ENCODE data around the gene APC. TPM values are rescaled to one million over a fixed set of nuclear protein-coding genes. Genes with fewer than 3 reads are reported as not detected.

Gene APC
- total and polyA plus RNA-seq, 10 of the 15 experiments (the other 5 are each of a cell fraction or from before 2014, with no cell fraction given): 3.2 to 23.3 (median 13.8) TPM

- H3K79me2 ChIP-seq (ENCODE audit: control insufficient read depth, insufficient read depth, low read length): no peaks in the 10 kb centered on the region
- RAD21 ChIA-PET (ENCODE audit: unreplicated experiment): interaction anchor here (1.4 kb wide), 1 partner anchor 235 kb away, joined by 3 read pairs; no protein-coding TSS in a partner anchor
- H3K27me3 ChIP-seq (replicated peaks in 1 of 2; ENCODE audit: control insufficient read depth in 2 of 2, insufficient read depth in 2 of 2, low read length in 1 of 2): no peaks in the 10 kb centered on the region
- TF ChIP-seq SMARCA5 (IDR thresholded peaks at IDR 0.05) (no peak), ATF7 (IDR thresholded peaks at IDR 0.05; ENCODE audit: low read depth) (peak; percentile 47; the same call in 1 of the 2 replicates), GATAD2B (conservative IDR thresholded peaks at IDR 0.05; ENCODE audit: low read depth) (no peak)
- no peak overlapping the region for H3K4me3 ChIP-seq
- H3K27ac ChIP-seq (ENCODE audit: control insufficient read depth, insufficient read depth): no peak overlapping the region
- H3K9me3 ChIP-seq (replicated peaks; ENCODE audit: control insufficient read depth, insufficient read depth, low read length): no peaks in the 10 kb centered on the region
- BruUV-seq (replicated peaks): no TSS peak
- FAIRE-seq: no peak
- in situ Hi-C loops (cut with MboI) (no loop called here), intact Hi-C loops (cut with micrococcal nuclease; ENCODE audit: unreplicated experiment) (no loop called here)
- POLR2A ChIA-PET: no interaction called here
- H3K36me3 ChIP-seq (ENCODE audit: control insufficient read depth in 2 of 2, insufficient read depth in 2 of 2, low read length in 1 of 2): no peaks in the 10 kb centered on the region; a peak in 1 of 4 replicates
- H3K4me2 ChIP-seq (ENCODE audit: control insufficient read depth, insufficient read depth): no peak overlapping the region
- H3K9ac ChIP-seq (ENCODE audit: control insufficient read depth, insufficient read depth, low read length): no peak overlapping the region
- H4K20me1 ChIP-seq (ENCODE audit: control insufficient read depth, insufficient read depth): no peaks in the 10 kb centered on the region
- no peak for DNase-seq (ENCODE audit: low read depth, low spot score)
- WGBS (ENCODE audit: insufficient coverage, insufficient replicate concordance, low lambda C conversion rate, missing lambda C conversion rate): 92% methylated on average over 1 of the region's 1 CpG
- no peak for ATAC-seq
- CTCF ChIA-PET: interaction anchor here (0.7 to 1.4 kb wide), 3 partner anchors 43 to 233 kb away, joined by 3 read pairs; no protein-coding TSS in a partner anchor
- H2AFZ ChIP-seq (ENCODE audit: control insufficient read depth, low read depth, low read length): no peak overlapping the region
- SMC1A ChIA-PET (ENCODE audit: uncharacterized antibody, unreplicated experiment): interaction anchor here (0.9 to 2.0 kb wide), 5 partner anchors 15 to 251 kb away, joined by 3 to 6 read pairs (median 3); no protein-coding TSS in a partner anchor
- no peaks in the 10 kb centered on the region for H3K4me1 ChIP-seq (ENCODE audit: control insufficient read depth, insufficient read depth, low read length)
These were observed 25.5 kb downstream of the APC start for GRCh38 chr5:112763165-112763564.

- BruUV-seq (replicated peaks): no TSS peak
- Histone ChIP-seq H4K20me1 (ENCODE audit: control insufficient read depth, insufficient read depth) (no peaks in the 10 kb centered on the region), H3K36me3 (ENCODE audit: control insufficient read depth in 2 of 2, insufficient read depth in 2 of 2, low read length in 1 of 2) (peaks cover 0 to 5% of the 10 kb centered on the region in 2 experiments; a peak in 2 of 4 replicates), H3K79me2 (ENCODE audit: control insufficient read depth, insufficient read depth, low read length) (no peaks in the 10 kb centered on the region), H3K27me3 (replicated peaks in 1 of 2; ENCODE audit: control insufficient read depth in 2 of 2, insufficient read depth in 2 of 2, low read length in 1 of 2) (no peaks in the 10 kb centered on the region), H3K4me2 (ENCODE audit: control insufficient read depth, insufficient read depth) (no peak overlapping the region), H3K4me1 (ENCODE audit: control insufficient read depth, insufficient read depth, low read length) (no peaks in the 10 kb centered on the region), H3K4me3 (no peak overlapping the region), H2AFZ (ENCODE audit: control insufficient read depth, low read depth, low read length) (no peak overlapping the region), H3K27ac (ENCODE audit: control insufficient read depth, insufficient read depth) (no peak overlapping the region), H3K9ac (ENCODE audit: control insufficient read depth, insufficient read depth, low read length) (no peak overlapping the region), H3K9me3 (replicated peaks; ENCODE audit: control insufficient read depth, insufficient read depth, low read length) (no peaks in the 10 kb centered on the region)
- CTCF ChIA-PET: interaction anchor here (1.9 kb wide), 1 partner anchor 13 kb away, joined by 8 read pairs; no protein-coding TSS in a partner anchor
- TF ChIP-seq ATF3 (IDR thresholded peaks at IDR 0.05; ENCODE audit: borderline replicate concordance, extremely low read depth, low read depth, low read length): no peak
- no peak for TF ChIP-seq HSF1 (IDR thresholded peaks at IDR 0.05; ENCODE audit: low read depth, low read length)
- TF ChIP-seq TCF12 (IDR thresholded peaks at IDR 0.05; ENCODE audit: low read depth, low read length): no peak
- TF ChIP-seq ZNF274 (IDR thresholded peaks at IDR 0.05; ENCODE audit: insufficient read depth, insufficient read length): no peak
- TF ChIP-seq NBN (IDR thresholded peaks at IDR 0.05): no peak
- no peak for TF ChIP-seq MEF2B (IDR thresholded peaks at IDR 0.05; ENCODE audit: partially characterized antibody, poor library complexity, severe bottlenecking)
- no peak for TF ChIP-seq CTCF (IDR thresholded peaks at IDR 0.05 in 2 of 3, conservative IDR thresholded peaks at IDR 0.05 in 1 of 3; ENCODE audit: control insufficient read depth in 2 of 3, extremely low read depth in 1 of 3, insufficient read depth in 1 of 3, low read depth in 3 of 3, low read length in 3 of 3)
- TF ChIP-seq CREB1 (IDR thresholded peaks at IDR 0.05; ENCODE audit: low read depth): no peak
- no peak for TF ChIP-seq IRF4 (IDR thresholded peaks at IDR 0.05; ENCODE audit: low read depth, low read length)
- no peak for TF ChIP-seq MEF2A (IDR thresholded peaks at IDR 0.05; ENCODE audit: insufficient read depth, low read depth, low read length)
- ATAC-seq (no peak), DNase-seq (ENCODE audit: low read depth, low spot score) (no peak), FAIRE-seq (no peak)
- SMC1A ChIA-PET (ENCODE audit: uncharacterized antibody, unreplicated experiment): interaction anchor here (0.6 to 4.8 kb wide), 6 partner anchors 9 to 1676 kb away, joined by 3 to 16 read pairs (median 4); no protein-coding TSS in a partner anchor
- in situ Hi-C loops (cut with MboI) (no loop called here), intact Hi-C loops (cut with micrococcal nuclease; ENCODE audit: unreplicated experiment) (no loop called here)
- RAD21 ChIA-PET (ENCODE audit: unreplicated experiment): interaction anchor here (1.1 kb wide), 1 partner anchor 597 kb away, joined by 3 read pairs; no protein-coding TSS in a partner anchor
- POLR2A ChIA-PET: no interaction called here
These were observed 34.4 kb downstream of the APC start for GRCh38 chr5:112772124-112772523.

Measured in GM12878 (cell line).